GM23248 (cell line): ENCODE measurements around the gene CLINT1.

Source experiments
- EZH2 ChIP-seq: fragments of 200-600 bp; sonication (generic); IDR thresholded peaks from 2 replicates; pipeline ENCODE4 v1.6.1; 2018; ENCODE audit warnings: antibody characterized with exemption, mild to moderate bottlenecking; ENCODE audit not compliant: insufficient read depth, poor library complexity, severe bottlenecking
- EZH2phosphoT487 ChIP-seq: fragments of 200-600 bp; sonication (generic); IDR thresholded peaks from 2 replicates; pipeline ENCODE4 v1.6.1; 2018; ENCODE audit warnings: antibody characterized with exemption, moderate library complexity, mild to moderate bottlenecking, low read depth; ENCODE audit not compliant: insufficient read depth

- TF ChIP-seq EZH2 (no peak), EZH2phosphoT487 (no peak)
These were observed 97.0 kb downstream of the CLINT1 start for GRCh38 chr5:157761690-157762621.
